Tibial nerve (tissue), 3 donors: ENCODE data around the gene OXER1.

Source experiments
- POLR2A ChIP-seq, 2 donors: fragments of 450-650 bp; IDR thresholded peaks; one replicate each; pipeline ENCODE4 v1.6.1; 2017; ENCODE audit warnings: antibody characterized with exemption in 2 of 2, mild to moderate bottlenecking in 2 of 2, moderate library complexity in 2 of 2
- TF ChIP-seq, protein P1 (sequence below), 5 experiments: fragments of 200-600 bp in 3 of 5; fragments of 450-650 bp in 2 of 5; sonication (generic) in 3 of 5; IDR thresholded peaks; one replicate each; pipeline ENCODE4 v1.5.1; 2016 to 2019; ENCODE audit warnings: antibody characterized with exemption in 5 of 5, mild to moderate bottlenecking in 3 of 5, moderate library complexity in 2 of 5

GRCh38 chr2:42752816-42753813 is 10.8 kb downstream of the OXER1 start:
- TF ChIP-seq, protein P1, sequence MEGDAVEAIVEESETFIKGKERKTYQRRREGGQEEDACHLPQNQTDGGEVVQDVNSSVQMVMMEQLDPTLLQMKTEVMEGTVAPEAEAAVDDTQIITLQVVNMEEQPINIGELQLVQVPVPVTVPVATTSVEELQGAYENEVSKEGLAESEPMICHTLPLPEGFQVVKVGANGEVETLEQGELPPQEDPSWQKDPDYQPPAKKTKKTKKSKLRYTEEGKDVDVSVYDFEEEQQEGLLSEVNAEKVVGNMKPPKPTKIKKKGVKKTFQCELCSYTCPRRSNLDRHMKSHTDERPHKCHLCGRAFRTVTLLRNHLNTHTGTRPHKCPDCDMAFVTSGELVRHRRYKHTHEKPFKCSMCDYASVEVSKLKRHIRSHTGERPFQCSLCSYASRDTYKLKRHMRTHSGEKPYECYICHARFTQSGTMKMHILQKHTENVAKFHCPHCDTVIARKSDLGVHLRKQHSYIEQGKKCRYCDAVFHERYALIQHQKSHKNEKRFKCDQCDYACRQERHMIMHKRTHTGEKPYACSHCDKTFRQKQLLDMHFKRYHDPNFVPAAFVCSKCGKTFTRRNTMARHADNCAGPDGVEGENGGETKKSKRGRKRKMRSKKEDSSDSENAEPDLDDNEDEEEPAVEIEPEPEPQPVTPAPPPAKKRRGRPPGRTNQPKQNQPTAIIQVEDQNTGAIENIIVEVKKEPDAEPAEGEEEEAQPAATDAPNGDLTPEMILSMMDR (IDR thresholded peaks at IDR 0.05): no peak
- no peak for TF ChIP-seq POLR2A (IDR thresholded peaks at IDR 0.05)
